Esophagus muscularis mucosa (tissue), 3 donors: ENCODE results near the gene GTF2I.
A peak's percentile ranks its signal among the peaks of the same experiment; 100 is the strongest.

Source experiments
- POLR2A ChIP-seq: fragments of 450-650 bp; IDR thresholded peaks from one replicate; pipeline ENCODE4 v1.6.1; 2017; ENCODE audit warnings: antibody characterized with exemption, moderate library complexity, mild to moderate bottlenecking, low read depth
- POLR2AphosphoS5 ChIP-seq, 2 donors: sonication (generic); formaldehyde crosslinking; IDR thresholded peaks; one replicate each; pipeline ENCODE4 v1.6.1; 2017; ENCODE audit warnings: antibody characterized with exemption in 2 of 2
- TF ChIP-seq, protein P1 (sequence below), 3 experiments: fragments of 200-600 bp in 2 of 3; fragments of 450-650 bp in 1 of 3; sonication (generic) in 2 of 3; IDR thresholded peaks; one replicate each; pipeline ENCODE4 v1.5.1; 2017 to 2019; ENCODE audit warnings: antibody characterized with exemption in 3 of 3, mild to moderate bottlenecking in 2 of 3, moderate library complexity in 1 of 3

DNA sequence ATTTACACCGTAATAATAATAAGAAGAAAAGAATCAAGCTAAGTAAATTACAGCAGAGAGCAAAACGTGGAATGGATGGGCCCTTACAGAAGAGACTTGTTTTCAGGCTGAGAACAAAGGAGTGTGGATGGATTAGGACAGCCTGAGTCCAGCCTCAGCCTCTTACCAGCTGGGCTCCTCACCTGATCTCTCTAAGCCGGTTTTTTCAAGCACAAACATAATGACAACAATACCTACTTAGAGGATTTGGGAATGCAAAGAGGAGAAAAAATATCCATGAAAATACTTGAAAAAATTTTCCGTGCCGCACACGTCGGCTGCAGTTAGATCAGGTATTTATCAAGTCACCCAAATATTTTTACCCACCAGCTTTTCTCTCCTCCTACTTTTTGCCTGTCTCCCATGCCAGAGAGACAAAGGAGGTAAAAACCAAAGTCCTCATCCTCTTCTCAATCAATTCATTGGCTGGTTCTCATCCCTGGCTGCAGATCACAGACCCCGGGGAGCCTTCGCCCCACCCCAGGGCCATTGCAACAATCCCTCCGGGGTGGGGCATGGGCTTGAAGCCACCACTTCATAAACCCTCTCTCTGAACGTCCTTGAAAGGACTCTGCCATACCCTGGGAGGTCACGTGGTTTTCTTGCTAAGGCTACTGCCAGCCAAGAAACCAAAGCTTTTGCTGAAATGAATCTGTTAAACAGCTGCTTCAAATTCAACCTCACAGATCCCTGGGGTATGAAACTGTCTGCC lies 29.7 kb upstream of the GTF2I start:
- TF ChIP-seq, protein P1, sequence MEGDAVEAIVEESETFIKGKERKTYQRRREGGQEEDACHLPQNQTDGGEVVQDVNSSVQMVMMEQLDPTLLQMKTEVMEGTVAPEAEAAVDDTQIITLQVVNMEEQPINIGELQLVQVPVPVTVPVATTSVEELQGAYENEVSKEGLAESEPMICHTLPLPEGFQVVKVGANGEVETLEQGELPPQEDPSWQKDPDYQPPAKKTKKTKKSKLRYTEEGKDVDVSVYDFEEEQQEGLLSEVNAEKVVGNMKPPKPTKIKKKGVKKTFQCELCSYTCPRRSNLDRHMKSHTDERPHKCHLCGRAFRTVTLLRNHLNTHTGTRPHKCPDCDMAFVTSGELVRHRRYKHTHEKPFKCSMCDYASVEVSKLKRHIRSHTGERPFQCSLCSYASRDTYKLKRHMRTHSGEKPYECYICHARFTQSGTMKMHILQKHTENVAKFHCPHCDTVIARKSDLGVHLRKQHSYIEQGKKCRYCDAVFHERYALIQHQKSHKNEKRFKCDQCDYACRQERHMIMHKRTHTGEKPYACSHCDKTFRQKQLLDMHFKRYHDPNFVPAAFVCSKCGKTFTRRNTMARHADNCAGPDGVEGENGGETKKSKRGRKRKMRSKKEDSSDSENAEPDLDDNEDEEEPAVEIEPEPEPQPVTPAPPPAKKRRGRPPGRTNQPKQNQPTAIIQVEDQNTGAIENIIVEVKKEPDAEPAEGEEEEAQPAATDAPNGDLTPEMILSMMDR (IDR thresholded peaks at IDR 0.05): no peak
- TF ChIP-seq POLR2AphosphoS5 (IDR thresholded peaks at IDR 0.05) (peak in 1 of 2 donors; percentile 20), POLR2A (no peak)
